ENCODE measurements around the gene ZNF639. TPM values are rescaled to one million over a fixed set of nuclear protein-coding genes. Genes with fewer than 3 reads are reported as not detected.
A peak's percentile ranks its signal among the peaks of the same experiment; 100 is the strongest.

The ZNF639 gene
- total and polyA plus RNA-seq, 9 of the 15 experiments (the other 6 are each of a cell fraction or from before 2014, with no cell fraction given) = 17.6 to 88.1 (median 53.7) TPM

GRCh38 chr3:179375091-179375999 is 52.5 kb downstream of the ZNF639 start (continued):
- TF ChIP-seq SMARCE1 (IDR thresholded peaks at IDR 0.05) = peak; percentile 98
- peak; percentile 66 for TF ChIP-seq BRD9 (IDR thresholded peaks at IDR 0.05; ENCODE audit: low read depth, partially characterized antibody)
- no peak for TF ChIP-seq BRCA1 (IDR thresholded peaks at IDR 0.05)
- TF ChIP-seq BRCA1 (CRISPR knock-in tag; IDR thresholded peaks at IDR 0.05) = no peak
- TF ChIP-seq TCF15 (CRISPR knock-in tag; IDR thresholded peaks at IDR 0.05) = peak; percentile 74; the same call in 1 of the 2 replicates
- peak; percentile 94 for TF ChIP-seq TRIM24 (IDR thresholded peaks at IDR 0.05)
- peak; percentile 27; the same call in 1 of the 2 replicates for TF ChIP-seq ZBTB33 (CRISPR knock-in tag; IDR thresholded peaks at IDR 0.05)
- TF ChIP-seq STAT5A (IDR thresholded peaks at IDR 0.05; ENCODE audit: borderline replicate concordance, low read length) = peak; percentile 97
- no peak for TF ChIP-seq MYC (IDR thresholded peaks at IDR 0.05; ENCODE audit: low read depth, low read length)
- TF ChIP-seq MYC (CRISPR knock-in tag; IDR thresholded peaks at IDR 0.05; ENCODE audit: borderline replicate concordance, low read depth) = no peak
- no peak for TF ChIP-seq ZNF780A (CRISPR knock-in tag; IDR thresholded peaks at IDR 0.05)
- no peak for TF ChIP-seq PPARD (CRISPR knock-in tag; IDR thresholded peaks at IDR 0.05)
- TF ChIP-seq GATAD2A (IDR thresholded peaks at IDR 0.05) = peak; percentile 69; the same call in 1 of the 2 replicates
- TF ChIP-seq TFAM (CRISPR knock-in tag; conservative IDR thresholded peaks at IDR 0.05) = no peak
- TF ChIP-seq MECOM (CRISPR knock-in tag; IDR thresholded peaks at IDR 0.05) = no peak
- no peak for TF ChIP-seq NFIX (CRISPR knock-in tag; IDR thresholded peaks at IDR 0.05; ENCODE audit: low read depth)
- no peak for TF ChIP-seq EWSR1 (IDR thresholded peaks at IDR 0.05; ENCODE audit: borderline replicate concordance, low read depth, partially characterized antibody)
- TF ChIP-seq STAT5B (CRISPR knock-in tag; IDR thresholded peaks at IDR 0.05) = no peak
- TF ChIP-seq ARID2 (IDR thresholded peaks at IDR 0.05) = no peak
- TF ChIP-seq, protein P1, sequence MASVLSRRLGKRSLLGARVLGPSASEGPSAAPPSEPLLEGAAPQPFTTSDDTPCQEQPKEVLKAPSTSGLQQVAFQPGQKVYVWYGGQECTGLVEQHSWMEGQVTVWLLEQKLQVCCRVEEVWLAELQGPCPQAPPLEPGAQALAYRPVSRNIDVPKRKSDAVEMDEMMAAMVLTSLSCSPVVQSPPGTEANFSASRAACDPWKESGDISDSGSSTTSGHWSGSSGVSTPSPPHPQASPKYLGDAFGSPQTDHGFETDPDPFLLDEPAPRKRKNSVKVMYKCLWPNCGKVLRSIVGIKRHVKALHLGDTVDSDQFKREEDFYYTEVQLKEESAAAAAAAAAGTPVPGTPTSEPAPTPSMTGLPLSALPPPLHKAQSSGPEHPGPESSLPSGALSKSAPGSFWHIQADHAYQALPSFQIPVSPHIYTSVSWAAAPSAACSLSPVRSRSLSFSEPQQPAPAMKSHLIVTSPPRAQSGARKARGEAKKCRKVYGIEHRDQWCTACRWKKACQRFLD (CRISPR knock-in tag; IDR thresholded peaks at IDR 0.05) = peak; percentile 68; the same call in 1 of the 2 replicates
- peak; percentile 99 for TF ChIP-seq PML (IDR thresholded peaks at IDR 0.05; ENCODE audit: low read length)
- peak; percentile 95; the same call in 1 of the 2 replicates for TF ChIP-seq CC2D1A (IDR thresholded peaks at IDR 0.05)

All from K562 (cell line).